ENCODE data around the gene PIGN. TPM values are rescaled to one million over a fixed set of nuclear protein-coding genes. Genes with fewer than 3 reads are reported as not detected.

PIGN gene
- total and polyA plus RNA-seq, 2 donors from 2014 or later, result 4.5 to 30.5 TPM

DNA sequence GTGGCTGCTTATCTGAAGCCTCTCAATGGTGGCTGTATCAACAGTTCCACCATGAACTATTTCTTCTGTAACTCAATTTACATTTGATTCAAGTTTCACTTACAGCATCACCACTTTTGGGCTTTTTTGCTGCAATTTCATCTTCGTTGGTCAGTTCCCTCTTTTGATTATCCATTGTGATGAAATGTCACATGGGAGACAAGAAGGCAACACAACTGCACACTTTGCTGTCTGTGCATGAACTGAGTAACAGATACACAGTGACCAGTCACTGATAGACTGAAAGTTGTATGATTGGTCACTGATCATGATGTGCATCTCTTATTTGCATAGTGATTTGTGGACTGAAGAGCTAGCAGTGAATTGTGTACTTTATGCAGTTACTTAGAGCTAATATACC is 163.3 kb downstream of the PIGN start:
- Histone ChIP-seq H3K4me1 (ENCODE audit: control insufficient read depth in 2 of 3, insufficient read depth in 2 of 3, low read depth in 1 of 3, low read length in 3 of 3) (no peaks in the 10 kb centered on the region), H3K9ac (ENCODE audit: low read length in 3 of 3) (no peak overlapping the region), H3K36me3 (ENCODE audit: control insufficient read depth in 2 of 3, insufficient read depth in 3 of 3, low read length in 3 of 3) (no peaks in the 10 kb centered on the region), H3K27me3 (ENCODE audit: control insufficient read depth, insufficient read depth, low read length) (no peaks in the 10 kb centered on the region), H3K27ac (ENCODE audit: low read depth in 2 of 2, low read length in 2 of 2) (no peak overlapping the region), H3K9me3 (ENCODE audit: control insufficient read depth in 2 of 3, insufficient read depth in 1 of 3, low read length in 3 of 3) (no peaks in the 10 kb centered on the region), H3K4me3 (ENCODE audit: low read length in 3 of 3) (no peak overlapping the region)
- no peak for DNase-seq
- intact Hi-C loops (cut with DNase I), result no loop called here
- no peak for FAIRE-seq
- no peak for TF ChIP-seq CTCF (IDR thresholded peaks at IDR 0.05; ENCODE audit: borderline replicate concordance, extremely low read depth, insufficient read depth)

DNA sequence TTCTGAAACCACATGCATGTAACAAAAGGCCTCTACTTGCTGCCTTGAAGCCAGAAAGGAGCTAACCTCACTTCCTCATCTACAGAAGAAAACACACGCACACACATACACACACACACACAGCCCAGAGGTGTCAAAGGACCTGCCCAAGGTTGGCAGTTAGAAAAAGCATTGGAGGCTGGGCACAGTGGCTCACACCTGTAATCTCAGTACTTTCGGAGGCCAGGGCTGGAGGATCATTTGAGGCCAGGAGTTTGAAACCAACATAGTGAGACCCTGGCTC is 168.2 kb downstream of the PIGN start:
- no peak overlapping the region for H3K4me3 ChIP-seq (ENCODE audit: low read length in 3 of 3)
- H3K9ac ChIP-seq (ENCODE audit: low read length in 3 of 3), result no peak overlapping the region
- no peaks in the 10 kb centered on the region for H3K27me3 ChIP-seq (ENCODE audit: control insufficient read depth, insufficient read depth, low read length)
- intact Hi-C loops (cut with DNase I), result no loop called here
- no peaks in the 10 kb centered on the region for H3K36me3 ChIP-seq (ENCODE audit: control insufficient read depth in 2 of 3, insufficient read depth in 3 of 3, low read length in 3 of 3)
- TF ChIP-seq CTCF (IDR thresholded peaks at IDR 0.05; ENCODE audit: borderline replicate concordance, extremely low read depth, insufficient read depth), result no peak
- H3K9me3 ChIP-seq (ENCODE audit: control insufficient read depth in 2 of 3, insufficient read depth in 1 of 3, low read length in 3 of 3), result no peaks in the 10 kb centered on the region
- no peak for DNase-seq
- no peak overlapping the region for H3K27ac ChIP-seq (ENCODE audit: low read depth in 2 of 2, low read length in 2 of 2)
- peaks cover 0 to 2% (median 2%) of the 10 kb centered on the region in 3 donors for H3K4me1 ChIP-seq (ENCODE audit: control insufficient read depth in 2 of 3, insufficient read depth in 2 of 3, low read depth in 1 of 3, low read length in 3 of 3)
- no peak for FAIRE-seq

DNA sequence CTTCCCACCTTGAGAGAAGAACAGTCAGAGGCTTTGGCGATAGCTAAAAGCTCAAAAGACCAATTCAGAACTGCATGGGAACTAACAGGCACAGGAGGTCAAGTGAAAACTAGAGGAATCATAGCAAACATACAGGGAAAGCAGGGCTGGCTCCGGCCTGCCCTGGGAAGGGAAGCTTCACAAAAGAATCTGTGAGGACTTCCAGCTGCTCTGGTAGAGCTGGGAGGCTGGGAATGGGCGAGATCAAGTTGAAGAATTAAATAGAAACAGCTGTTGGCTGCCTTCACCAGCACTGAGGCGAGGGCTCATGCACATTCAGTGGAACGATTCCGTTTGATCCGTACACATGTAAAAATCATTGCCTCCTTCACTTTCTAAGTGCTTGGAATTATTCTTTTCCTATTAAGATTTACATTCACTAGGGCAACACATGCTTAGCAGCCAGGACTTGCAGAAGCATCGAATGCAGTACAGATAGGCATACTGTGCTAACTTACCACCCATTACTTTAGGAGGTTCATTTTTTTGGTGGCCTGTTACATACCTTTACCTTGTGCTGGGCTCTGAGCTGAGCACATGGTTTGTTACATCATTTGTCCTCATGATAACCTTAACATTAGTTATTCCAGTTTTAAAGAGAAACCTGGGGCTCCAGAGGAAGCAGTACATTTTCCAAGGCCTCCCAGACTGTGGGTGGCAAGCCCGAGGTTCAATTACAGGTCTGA is 168.7 kb downstream of the PIGN start:
- Histone ChIP-seq H3K36me3 (ENCODE audit: control insufficient read depth in 2 of 3, insufficient read depth in 3 of 3, low read length in 3 of 3) (no peaks in the 10 kb centered on the region), H3K4me1 (ENCODE audit: control insufficient read depth in 2 of 3, insufficient read depth in 2 of 3, low read depth in 1 of 3, low read length in 3 of 3) (peaks cover 0 to 2% (median 2%) of the 10 kb centered on the region in 3 donors), H3K9me3 (ENCODE audit: control insufficient read depth in 2 of 3, insufficient read depth in 1 of 3, low read length in 3 of 3) (no peaks in the 10 kb centered on the region), H3K4me3 (ENCODE audit: low read length in 3 of 3) (peak overlapping the region in 1 of 3 donors; percentile 16), H3K27me3 (ENCODE audit: control insufficient read depth, insufficient read depth, low read length) (no peaks in the 10 kb centered on the region), H3K27ac (ENCODE audit: low read depth in 2 of 2, low read length in 2 of 2) (no peak overlapping the region), H3K9ac (ENCODE audit: low read length in 3 of 3) (no peak overlapping the region)
- no peak for FAIRE-seq
- TF ChIP-seq CTCF (IDR thresholded peaks at IDR 0.05; ENCODE audit: borderline replicate concordance, extremely low read depth, insufficient read depth), result no peak
- peak; percentile 74 to 98 (median 85) for DNase-seq
- intact Hi-C loops (cut with DNase I), result no loop called here

- no peak for TF ChIP-seq CTCF (IDR thresholded peaks at IDR 0.05; ENCODE audit: borderline replicate concordance, extremely low read depth, insufficient read depth)
- H3K27me3 ChIP-seq (ENCODE audit: control insufficient read depth, insufficient read depth, low read length), result no peaks in the 10 kb centered on the region
- H3K4me1 ChIP-seq (ENCODE audit: control insufficient read depth in 2 of 3, insufficient read depth in 2 of 3, low read depth in 1 of 3, low read length in 3 of 3), result peaks cover 0 to 2% (median 2%) of the 10 kb centered on the region in 3 donors
- no peak overlapping the region for H3K9ac ChIP-seq (ENCODE audit: low read length in 3 of 3)
- intact Hi-C loops (cut with DNase I), result no loop called here
- no peak overlapping the region for H3K4me3 ChIP-seq (ENCODE audit: low read length in 3 of 3)
- H3K9me3 ChIP-seq (ENCODE audit: control insufficient read depth in 2 of 3, insufficient read depth in 1 of 3, low read length in 3 of 3), result no peaks in the 10 kb centered on the region
- no peak overlapping the region for H3K27ac ChIP-seq (ENCODE audit: low read depth in 2 of 2, low read length in 2 of 2)
- DNase-seq (no peak), FAIRE-seq (no peak)
- H3K36me3 ChIP-seq (ENCODE audit: control insufficient read depth in 2 of 3, insufficient read depth in 3 of 3, low read length in 3 of 3), result no peaks in the 10 kb centered on the region
Measured at GRCh38 chr18:62017618-62018017, 169.2 kb downstream of the PIGN start.
